NCI-H774 (cell line): Measurements from ENCODE around the gene HOXC4.

Experiments
- DNase-seq: peaks from one replicate; lab custom pipeline; 2025; lab: John Stamatoyannopoulos, UW

HOXC4 gene

DNA sequence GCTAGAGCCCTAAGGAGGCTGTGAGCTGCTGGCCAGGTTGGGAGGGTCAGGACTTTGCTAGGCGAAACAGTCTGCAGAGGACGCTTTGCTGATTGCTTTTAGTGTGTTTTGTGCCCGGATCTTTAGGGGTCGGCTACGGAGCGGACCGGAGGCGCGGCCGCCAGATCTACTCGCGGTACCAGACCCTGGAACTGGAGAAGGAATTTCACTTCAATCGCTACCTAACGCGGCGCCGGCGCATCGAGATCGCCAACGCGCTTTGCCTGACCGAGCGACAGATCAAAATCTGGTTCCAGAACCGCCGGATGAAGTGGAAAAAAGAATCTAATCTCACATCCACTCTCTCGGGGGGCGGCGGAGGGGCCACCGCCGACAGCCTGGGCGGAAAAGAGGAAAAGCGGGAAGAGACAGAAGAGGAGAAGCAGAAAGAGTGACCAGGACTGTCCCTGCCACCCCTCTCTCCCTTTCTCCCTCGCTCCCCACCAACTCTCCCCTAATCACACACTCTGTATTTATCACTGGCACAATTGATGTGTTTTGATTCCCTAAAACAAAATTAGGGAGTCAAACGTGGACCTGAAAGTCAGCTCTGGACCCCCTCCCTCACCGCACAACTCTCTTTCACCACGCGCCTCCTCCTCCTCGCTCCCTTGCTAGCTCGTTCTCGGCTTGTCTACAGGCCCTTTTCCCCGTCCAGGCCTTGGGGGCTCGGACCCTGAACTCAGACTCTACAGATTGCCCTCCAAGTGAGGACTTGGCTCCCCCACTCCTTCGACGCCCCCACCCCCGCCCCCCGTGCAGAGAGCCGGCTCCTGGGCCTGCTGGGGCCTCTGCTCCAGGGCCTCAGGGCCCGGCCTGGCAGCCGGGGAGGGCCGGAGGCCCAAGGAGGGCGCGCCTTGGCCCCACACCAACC is 23.9 kb upstream of the HOXC4 start:
- DNase-seq = no peak

- DNase-seq = no peak
Measured at GRCh38 chr12:54030442-54030801, 23.2 kb upstream of the HOXC4 start.

GRCh38 chr12:54030889-54031471 is 22.7 kb upstream of the HOXC4 start:
- no peak for DNase-seq

DNA sequence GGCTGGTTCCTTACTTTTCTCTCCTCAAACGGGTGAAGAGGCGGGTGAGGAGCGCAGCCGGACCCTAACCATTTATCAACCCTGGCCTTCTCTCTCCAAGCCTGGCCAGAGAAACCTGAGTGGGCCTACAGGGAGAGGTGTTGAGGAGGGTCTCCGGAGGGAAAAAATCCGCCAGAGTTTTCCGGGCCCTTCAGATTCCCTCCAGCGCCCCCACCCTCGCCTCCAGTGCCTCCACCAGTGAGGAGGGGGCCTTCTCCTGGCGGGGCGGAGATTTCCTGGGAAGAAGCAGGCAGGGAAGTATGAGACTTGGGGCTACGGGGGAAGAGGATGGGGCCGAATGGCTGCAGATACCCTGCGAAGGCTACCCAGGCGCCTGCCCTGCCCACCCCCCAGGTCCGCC is 22.2 kb upstream of the HOXC4 start:
- DNase-seq = no peak

- no peak for DNase-seq
Measured at GRCh38 chr12:54032086-54032619, 21.5 kb upstream of the HOXC4 start.

DNA sequence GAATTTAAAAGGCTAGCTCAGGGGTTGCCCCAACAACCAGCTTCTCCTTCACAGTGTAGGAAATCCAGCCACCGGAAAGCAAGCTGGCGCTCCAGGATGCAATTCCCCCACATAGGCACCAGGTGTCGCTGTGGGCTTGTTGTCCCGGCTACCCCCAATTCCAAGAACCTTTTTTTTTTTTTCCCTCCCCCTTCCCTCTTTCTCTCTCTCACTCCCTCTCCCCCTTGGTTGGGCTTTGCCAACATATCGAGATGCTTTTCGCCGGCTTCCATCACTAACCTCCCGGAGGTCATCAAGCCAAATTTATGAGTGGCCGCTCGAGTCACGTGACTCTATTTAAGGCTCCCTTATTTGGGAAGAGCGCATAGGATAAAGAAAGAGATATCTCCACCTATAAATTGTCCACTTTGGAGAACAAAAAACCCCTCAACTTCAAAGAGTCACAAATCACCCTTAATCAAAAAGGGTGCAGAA is 21.0 kb upstream of the HOXC4 start, which contains the start of gene HOXC5:
Gene HOXC5, plus strand, starts transcription at position 424 of the 474 bp plus-strand sequence. CDS start 73 bp downstream, outside the sequence.
- peak; percentile 71 for DNase-seq

GRCh38 chr12:54033106-54033979 is 20.3 kb upstream of the HOXC4 start:
- DNase-seq = no peak

DNA sequence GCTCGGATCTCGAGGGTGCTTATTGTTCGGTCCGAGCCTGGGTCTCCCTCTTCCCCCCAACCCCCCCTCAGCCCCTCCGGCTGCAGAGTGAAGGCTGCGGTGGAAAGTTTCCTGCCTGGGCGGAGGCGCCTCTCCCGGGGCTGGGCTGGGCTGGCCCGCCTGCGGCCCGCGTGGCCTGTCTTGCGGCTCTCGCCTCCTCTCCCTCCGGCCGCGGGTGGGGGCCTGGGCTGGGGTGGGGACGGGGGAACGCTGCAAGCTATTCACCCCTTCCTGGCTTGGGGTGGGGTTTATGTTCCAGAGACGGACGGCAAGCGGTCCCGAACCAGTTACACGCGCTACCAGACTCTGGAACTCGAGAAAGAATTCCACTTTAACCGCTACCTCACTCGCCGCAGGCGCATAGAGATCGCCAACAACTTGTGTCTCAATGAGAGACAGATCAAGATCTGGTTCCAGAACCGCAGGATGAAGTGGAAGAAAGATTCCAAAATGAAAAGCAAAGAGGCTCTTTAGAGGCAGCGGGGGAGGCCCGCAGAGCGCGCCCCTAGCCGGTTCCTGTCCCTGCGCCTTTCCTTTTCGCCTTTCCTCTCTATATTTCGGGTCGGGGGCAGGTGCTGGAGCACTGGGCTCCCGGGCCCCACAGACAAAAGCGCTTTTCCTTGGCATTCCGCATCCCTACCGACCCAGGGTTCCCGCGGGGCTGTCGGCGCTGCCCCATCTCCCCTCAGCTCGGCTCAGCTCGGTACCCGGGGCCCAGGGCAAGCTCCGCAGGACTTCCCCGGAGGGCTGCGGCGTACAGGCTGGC is 19.5 kb upstream of the HOXC4 start:
- no peak for DNase-seq

GRCh38 chr12:54034785-54035310 is 18.8 kb upstream of the HOXC4 start:
- DNase-seq = no peak

DNA sequence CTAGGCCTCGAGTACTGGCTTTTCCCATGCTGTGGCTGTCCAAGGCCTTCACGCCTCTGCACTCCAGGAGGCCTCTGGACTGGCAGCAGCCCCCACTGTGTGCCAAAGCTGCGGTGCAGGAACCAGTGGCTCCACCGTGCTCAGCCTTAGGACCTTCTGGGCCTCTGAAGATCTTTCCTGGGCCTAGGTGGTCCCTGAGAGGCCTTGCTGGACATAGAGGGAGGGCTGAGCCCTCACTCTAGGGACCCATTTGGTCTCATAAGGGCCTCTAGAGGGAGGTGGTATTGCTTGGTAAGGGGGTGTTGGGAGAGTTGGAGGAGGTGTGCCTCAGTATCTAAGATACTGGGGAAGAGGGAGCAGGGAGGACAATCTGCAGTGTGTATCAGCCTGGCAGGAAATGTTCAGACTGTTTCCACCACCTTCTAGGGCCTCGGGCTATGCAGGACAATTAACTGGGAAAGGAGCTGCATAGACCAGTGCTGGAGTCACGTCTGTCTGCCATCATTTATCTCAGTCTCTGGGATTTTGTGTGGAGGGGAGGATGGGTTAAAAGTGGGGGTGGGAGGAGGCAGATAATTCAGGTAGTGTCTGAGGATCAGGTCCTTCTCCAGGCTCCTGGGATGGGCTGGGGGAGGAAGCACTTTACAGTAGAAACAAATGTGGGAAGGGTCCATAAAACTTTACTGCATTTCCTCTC is 17.9 kb upstream of the HOXC4 start:
- DNase-seq = no peak

GRCh38 chr12:54036620-54037359 is 16.8 kb upstream of the HOXC4 start:
- no peak for DNase-seq

- no peak for DNase-seq
Measured at GRCh38 chr12:54037360-54038283, 16.0 kb upstream of the HOXC4 start.

DNA sequence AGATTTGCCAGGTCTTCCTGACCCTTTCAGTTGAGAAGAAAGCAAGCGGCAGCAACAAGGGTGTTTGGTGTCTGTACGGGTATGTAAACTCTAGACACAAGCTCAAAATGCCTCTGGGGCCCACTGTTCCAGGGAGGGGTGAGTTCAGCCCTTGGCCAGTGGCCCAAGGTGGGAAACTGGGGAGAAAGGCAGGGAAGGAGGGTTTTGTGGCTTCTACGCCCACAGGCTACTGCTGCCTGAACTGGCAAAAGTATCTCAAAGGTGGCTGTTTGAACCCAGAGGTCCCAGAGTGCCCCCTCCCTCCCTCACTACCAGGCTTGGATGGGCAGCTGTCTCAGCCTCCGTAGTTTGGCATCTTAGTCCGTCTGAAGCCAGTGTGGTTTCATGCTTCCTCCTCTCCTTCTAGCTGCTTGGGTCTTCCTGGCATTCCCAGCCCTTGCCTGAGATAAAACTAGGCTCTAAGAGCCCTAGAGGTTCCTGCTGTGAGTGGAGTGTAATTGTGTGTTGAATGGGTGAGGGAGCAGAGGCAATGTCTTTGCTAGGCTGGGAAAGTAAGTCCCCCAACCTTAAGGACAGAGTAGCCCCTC is 15.3 kb upstream of the HOXC4 start:
- DNase-seq = no peak

- DNase-seq = no peak
Measured at GRCh38 chr12:54038871-54039414, 14.7 kb upstream of the HOXC4 start.

- DNase-seq = no peak
Measured at GRCh38 chr12:54039417-54040147, 14.1 kb upstream of the HOXC4 start.

DNA sequence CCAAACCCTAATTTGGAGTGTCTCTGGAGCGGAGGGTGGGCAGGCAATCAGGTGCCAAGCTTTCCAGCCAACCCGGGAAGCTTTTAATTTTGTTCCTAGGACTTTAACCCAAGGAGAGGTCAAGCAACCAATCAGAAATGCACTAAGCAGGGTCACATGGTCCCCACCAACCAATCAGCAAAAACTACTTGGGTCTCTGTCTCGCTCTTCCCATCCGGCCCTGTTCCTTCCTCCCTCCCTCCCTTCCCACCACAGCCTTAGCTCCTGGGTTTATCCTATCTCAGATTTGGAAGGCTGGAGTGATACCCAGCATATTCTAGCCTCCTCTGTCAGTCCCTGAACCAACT is 13.5 kb upstream of the HOXC4 start:
- DNase-seq = no peak

GRCh38 chr12:54040648-54041047 is 13.0 kb upstream of the HOXC4 start:
- DNase-seq = no peak
